DMS 273 (cell line): ENCODE data around the gene TPPP.
"Not testable (repeated sequence)": the region's sequence is repeated elsewhere in the genome, so short reads cannot be mapped to it uniquely, and the experiment has no call there.

Source experiments
- DNase-seq: peaks from one replicate; lab custom pipeline; 2025; ENCODE audit not compliant: unreplicated experiment; lab: John Stamatoyannopoulos, UW

TPPP gene

GRCh38 chr5:693271-694041 lies at the start of gene TPPP:
Gene TPPP, minus strand, starts transcription at chr5:693352. Its CDS starts 15,292 bp downstream, at chr5:678060.
- peak; percentile 90 for DNase-seq

DNA sequence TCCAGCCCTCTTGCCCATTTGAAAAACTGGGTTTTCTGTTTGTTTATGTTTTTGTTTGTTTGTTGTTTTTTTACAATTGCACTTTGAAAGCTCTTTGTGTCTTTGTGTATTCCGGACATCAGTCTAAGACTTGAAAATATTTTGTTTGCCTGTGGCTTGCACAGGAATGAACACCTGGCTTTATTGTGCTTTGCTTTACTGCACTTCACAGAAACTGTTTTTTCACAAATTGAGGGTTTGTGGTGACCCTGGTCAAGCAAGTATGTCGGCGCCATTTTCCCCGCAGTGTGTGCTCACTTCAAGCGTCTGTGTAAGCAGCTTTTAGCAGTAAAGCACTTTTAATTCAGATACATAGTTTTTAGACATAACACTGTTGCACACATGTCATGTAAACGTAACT lies 49.1 kb upstream of the TPPP start:
- DNase-seq = not testable (repeated sequence)

- not testable (repeated sequence) for DNase-seq
Measured at GRCh38 chr5:734145-734544, 41.0 kb upstream of the TPPP start.

GRCh38 chr5:732754-733454 lies 39.8 kb upstream of the TPPP start:
- DNase-seq = not testable (repeated sequence)

GRCh38 chr5:729225-729624 lies 36.1 kb upstream of the TPPP start:
- DNase-seq = not testable (repeated sequence)

- not testable (repeated sequence) for DNase-seq
Measured at GRCh38 chr5:727087-727486, 33.9 kb upstream of the TPPP start.

GRCh38 chr5:723865-724264 lies 30.7 kb upstream of the TPPP start:
- not testable (repeated sequence) for DNase-seq

GRCh38 chr5:723309-723708 lies 30.2 kb upstream of the TPPP start:
- not testable (repeated sequence) for DNase-seq

- not testable (repeated sequence) for DNase-seq
Measured at GRCh38 chr5:719379-719778, 26.2 kb upstream of the TPPP start.

- no peak for DNase-seq
Measured at GRCh38 chr5:717143-717542, 24.0 kb upstream of the TPPP start.

DNA sequence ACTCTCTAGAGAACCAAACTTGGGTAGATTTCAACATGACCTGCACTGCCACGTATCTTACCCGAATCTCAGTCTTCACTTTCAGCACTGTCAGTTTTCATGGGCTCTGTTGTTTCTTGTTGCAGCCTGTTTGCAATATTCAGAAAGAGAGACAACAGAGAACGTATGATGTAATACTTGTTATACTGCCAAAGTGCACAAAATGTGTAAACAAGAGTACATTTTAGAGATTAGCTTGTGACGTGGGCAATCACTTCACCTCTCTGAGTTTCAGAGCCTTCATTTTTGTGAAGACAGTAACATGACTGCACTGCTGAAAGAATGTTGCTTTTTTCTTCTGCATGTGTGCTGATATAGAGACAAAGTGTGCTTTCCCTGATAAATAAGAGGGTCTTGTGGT lies 23.6 kb upstream of the TPPP start:
- DNase-seq = not testable (repeated sequence)

DNA sequence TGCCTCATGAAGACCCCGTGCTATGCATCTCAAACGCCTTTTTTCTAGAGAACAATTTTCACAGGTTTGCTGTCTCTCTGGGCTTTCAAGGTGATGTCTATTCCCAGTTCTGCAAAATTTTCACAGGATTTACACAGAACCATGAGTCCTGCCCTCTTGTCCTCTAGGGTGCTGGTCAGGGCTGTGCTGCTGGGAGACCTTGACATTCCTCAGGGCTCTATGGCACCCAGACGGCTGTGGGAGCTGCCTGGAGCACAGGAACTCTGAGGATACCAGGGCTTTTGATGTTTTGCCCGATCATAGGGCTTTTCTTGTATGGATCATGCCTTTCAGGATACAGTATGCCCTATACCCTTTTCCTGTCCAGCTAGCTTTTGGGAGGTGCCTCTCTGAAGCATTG lies 22.5 kb upstream of the TPPP start:
- not testable (repeated sequence) for DNase-seq

- not testable (repeated sequence) for DNase-seq
Measured at GRCh38 chr5:714215-715118, 21.3 kb upstream of the TPPP start.

DNA sequence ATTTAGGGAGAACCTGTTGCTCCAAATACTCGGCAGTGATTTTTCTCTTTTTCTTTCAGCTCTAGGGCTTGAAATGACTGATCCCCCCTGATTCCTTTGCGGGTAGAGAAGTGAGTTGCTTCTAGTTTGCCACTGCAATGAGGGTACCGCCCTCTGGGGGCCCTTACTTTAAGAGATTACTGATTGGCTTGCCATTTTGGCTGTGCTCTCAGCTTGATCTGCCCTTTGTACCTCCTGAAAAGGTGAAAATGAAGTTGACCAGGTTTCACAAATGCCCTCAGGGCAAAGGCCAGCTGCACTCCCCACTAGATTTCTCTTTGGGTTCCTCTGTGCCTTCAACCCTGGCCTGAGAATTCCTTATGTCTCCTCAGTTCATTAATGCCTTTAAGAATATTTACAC lies 20.5 kb upstream of the TPPP start:
- not testable (repeated sequence) for DNase-seq

- not testable (repeated sequence) for DNase-seq
Measured at GRCh38 chr5:708848-709517, 15.8 kb upstream of the TPPP start.

- not testable (repeated sequence) for DNase-seq
Measured at GRCh38 chr5:708374-708773, 15.2 kb upstream of the TPPP start.

GRCh38 chr5:706127-706526 lies 13.0 kb upstream of the TPPP start:
- not testable (repeated sequence) for DNase-seq

- DNase-seq = not testable (repeated sequence)
Measured at GRCh38 chr5:696753-697702, 3.9 kb upstream of the TPPP start.

DNA sequence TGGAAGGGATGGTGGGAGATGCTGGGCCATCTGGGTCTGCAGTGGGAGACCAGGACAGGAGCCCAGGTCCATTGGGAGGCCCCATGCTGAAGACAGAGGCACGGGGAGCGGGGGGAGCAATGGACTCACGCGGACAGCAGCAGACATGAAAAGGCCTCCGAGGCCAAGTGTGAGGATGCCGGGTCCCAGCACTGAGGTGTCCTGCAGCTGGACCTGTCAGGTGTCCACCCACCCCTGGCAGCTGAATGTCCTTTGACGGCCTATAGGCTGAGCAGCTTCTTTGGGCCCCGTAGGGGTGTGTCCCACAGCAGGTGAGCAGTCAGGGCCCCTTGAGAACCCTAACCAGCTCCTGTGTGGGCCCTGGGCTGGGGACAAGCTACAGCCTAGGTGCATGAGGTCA lies 3.0 kb upstream of the TPPP start:
- DNase-seq = not testable (repeated sequence)

- DNase-seq = not testable (repeated sequence)
Measured at GRCh38 chr5:695475-695874, 2.3 kb upstream of the TPPP start.
